AG04450 (cell line): Measurements from ENCODE around the gene SOX4. TPM values are rescaled to one million over a fixed set of nuclear protein-coding genes. Genes with fewer than 3 reads are reported as not detected.
"Not testable (repeated sequence)": the region's sequence is repeated elsewhere in the genome, so short reads cannot be mapped to it uniquely, and the experiment has no call there.

Experiments used
- CTCF ChIA-PET: fragments of 300-600, 350-600 bp; formaldehyde crosslinking; extraction: SDS; loops from one replicate; lab custom pipeline; 2022; ENCODE audit warnings: antibody characterized with exemption, inconsistent platforms; lab: Charles Lee
- POLR2A ChIA-PET: fragments of 350-600 bp; formaldehyde crosslinking; extraction: SDS; loops from one replicate; lab custom pipeline; 2021; ENCODE audit warnings: antibody characterized with exemption, inconsistent platforms; lab: Yijun Ruan, JAX
- DNase-seq: peaks from one replicate; pipeline ENCODE4 v3.0.0-alpha.2; 2011; ENCODE audit warnings: low read depth, low spot score
- H3K27ac ChIP-seq: one replicate; pipeline ENCODE4 v1.5.1; 2012; ENCODE audit warnings: low read depth, low read length, control low read depth
- H3K27me3 ChIP-seq: one replicate; pipeline ENCODE4 v1.6.0; 2012; ENCODE audit warnings: low read length; ENCODE audit not compliant: control insufficient read depth, insufficient read depth
- H3K4me3 ChIP-seq: 2 replicates; pipeline ENCODE4 v1.5.1; 2011; ENCODE audit warnings: mild to moderate bottlenecking, low read depth, low read length, control low read depth
- H3K9me3 ChIP-seq: 2 replicates; pipeline ENCODE4 v1.5.1; 2012; ENCODE audit warnings: low read length; ENCODE audit not compliant: control insufficient read depth, insufficient read depth
- CTCF ChIP-seq: IDR thresholded peaks from 2 replicates; pipeline ENCODE4 v1.5.1; 2011; ENCODE audit warnings: low read depth, low read length, control low read depth, inconsistent platforms
- polyA minus RNA-seq: library from RNA; depleted of rRNA, polyadenylated mRNA; stranded (reverse); fragments of >200 nt; gene quantifications from 2 replicates; pipeline ENCODE4 v1.2.3, GENCODE V29; 2011; rRNA and poly(A)+ RNA removed
- polyA plus RNA-seq: library from polyadenylated mRNA; depleted of rRNA; stranded (reverse); fragments of >200 nt; gene quantifications from 2 replicates; pipeline ENCODE4 v1.2.3, GENCODE V29; 2011; rRNA removed

SOX4 gene
- polyA plus RNA-seq (29.1 and 33.5 TPM in 2 replicates), polyA minus RNA-seq (23.2 and 31.6 TPM in 2 replicates)

DNA sequence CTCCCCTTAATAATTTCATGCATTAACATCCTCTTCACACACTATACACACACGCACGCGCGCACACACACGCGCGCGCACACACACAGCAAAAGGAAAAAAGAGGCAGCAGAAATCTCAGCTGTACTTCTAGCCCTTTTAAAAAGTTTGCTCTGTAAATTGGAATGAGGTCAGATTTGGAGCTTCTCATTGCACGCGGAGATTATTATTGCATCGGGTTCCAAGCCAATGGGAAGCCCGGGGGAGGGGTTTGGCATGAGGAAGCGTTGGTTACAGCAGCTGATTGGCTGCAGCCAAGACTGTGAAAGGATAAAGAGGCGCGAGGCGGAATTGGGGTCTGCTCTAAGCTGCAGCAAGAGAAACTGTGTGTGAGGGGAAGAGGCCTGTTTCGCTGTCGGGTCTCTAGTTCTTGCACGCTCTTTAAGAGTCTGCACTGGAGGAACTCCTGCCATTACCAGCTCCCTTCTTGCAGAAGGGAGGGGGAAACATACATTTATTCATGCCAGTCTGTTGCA is at the start of gene SOX4:
TSS of gene SOX4 (plus strand) at position 340 of the 515 bp plus-strand sequence. CDS start 784 bp downstream, outside the sequence.
- DNase-seq: peak; percentile 98
- ChIA-PET POLR2A (interaction anchor here (0.5 to 2.7 kb wide), 39 partner anchors 71 to 1905 kb away, joined by 3 to 61 read pairs (median 3); no protein-coding TSS in a partner anchor), CTCF (interaction anchor here (0.6 to 1.7 kb wide), 7 partner anchors 519 to 1867 kb away, joined by 3 to 12 read pairs (median 4); no protein-coding TSS in a partner anchor)
- no peak for TF ChIP-seq CTCF
- Histone ChIP-seq H3K4me3 (peak within 1 kb of the TSS; percentile 95), H3K9me3 (peaks cover 3% of the 10 kb centered on the region; the same call in 1 of the 2 replicates), H3K27me3 (no peaks in the 10 kb centered on the region), H3K27ac (peak within 1 kb of the TSS; percentile 85)

- H3K27ac ChIP-seq, POLR2A ChIA-PET, DNase-seq, H3K9me3 ChIP-seq, CTCF ChIA-PET, H3K4me3 ChIP-seq, H3K27me3 ChIP-seq: not testable (repeated sequence)
These were observed 41.3 kb upstream of the SOX4 start for GRCh38 chr6:21552286-21552685.

- Histone ChIP-seq H3K27ac (no peak overlapping the region), H3K9me3 (peaks cover 8% of the 10 kb centered on the region; the same call in 1 of the 2 replicates), H3K4me3 (no peak overlapping the region), H3K27me3 (no peaks in the 10 kb centered on the region)
- DNase-seq: no peak
- TF ChIP-seq CTCF: no peak
- POLR2A ChIA-PET: no interaction called here
- CTCF ChIA-PET: interaction anchor here (0.7 kb wide), 1 partner anchor 988 kb away, joined by 9 read pairs; no protein-coding TSS in a partner anchor
These were observed 39.3 kb upstream of the SOX4 start for GRCh38 chr6:21554286-21554685.

GRCh38 chr6:21555197-21555596 is 38.4 kb upstream of the SOX4 start:
- ChIA-PET POLR2A (no interaction called here), CTCF (no interaction called here)
- Histone ChIP-seq H3K27me3 (no peaks in the 10 kb centered on the region), H3K4me3 (no peak overlapping the region), H3K27ac (no peak overlapping the region), H3K9me3 (peaks cover 8% of the 10 kb centered on the region; the same call in 1 of the 2 replicates)
- DNase-seq: no peak
- no peak for TF ChIP-seq CTCF

- no peak for DNase-seq
- ChIA-PET CTCF (no interaction called here), POLR2A (no interaction called here)
- Histone ChIP-seq H3K9me3 (peaks cover 8% of the 10 kb centered on the region; the same call in 1 of the 2 replicates), H3K27me3 (no peaks in the 10 kb centered on the region), H3K4me3 (no peak overlapping the region), H3K27ac (no peak overlapping the region)
- no peak for TF ChIP-seq CTCF
These were observed 37.0 kb upstream of the SOX4 start for GRCh38 chr6:21556511-21556910.
